HepG2 (cell line): ENCODE data around the gene ALDH3B1. TPM values are rescaled to one million over a fixed set of nuclear protein-coding genes. Genes with fewer than 3 reads are reported as not detected.

Source experiments
- ATAC-seq: fragments of 200-7000 bp; cut with Tn5 transposase; 3 replicates; pipeline ENCODE4 v1.9.1; 2020; ENCODE audit warnings: mild to moderate bottlenecking, moderate library complexity
- BruUV-seq: library from RNA; stranded (reverse); fragments of 400-500 nt; replicated peaks from 2 replicates; lab custom pipeline; 2021; lab: Mats Ljungman, UMichigan
- CTCF ChIA-PET: fragments of 300-600 bp; formaldehyde crosslinking; extraction: SDS; loops from one replicate; lab custom pipeline; 2021; ENCODE audit warnings: low total read pairs, inconsistent platforms, low intra/inter-chr PET ratio; lab: Yijun Ruan, JAX
- POLR2A ChIA-PET: fragments of 350-600 bp; sonication (Branson Sonifier 250); formaldehyde crosslinking; loops from one replicate; lab custom pipeline; 2020; ENCODE audit warnings: antibody characterized with exemption, inconsistent platforms; lab: Yijun Ruan, JAX
- DNase-seq: peaks from one replicate; pipeline ENCODE4 v3.0.0-alpha.2; 2015; ENCODE audit warnings: low spot score
- FAIRE-seq: peaks from 3 replicates; lab custom pipeline; 2011; peaks lifted over from hg19 to GRCh38; lab: Jason Lieb, UNC
- H2AFZ ChIP-seq: one replicate; pipeline ENCODE4 v1.6.1; 2011; ENCODE audit warnings: low read length, inconsistent platforms
- H3K27ac ChIP-seq: fragments of 300-600 bp; 3 replicates; pipeline ENCODE4 v1.8.0; 2011; ENCODE audit warnings: mixed run types, mild to moderate bottlenecking, mixed read lengths, low read length, inconsistent platforms; ENCODE audit not compliant: insufficient read depth; ENCODE audit errors: extremely low read length
- H3K27me3 ChIP-seq, 2 experiments: fragments of 200-600 bp in 1 of 2; 2 replicates in 1 of 2; 3 replicates in 1 of 2; pipeline versions ENCODE4 v1.6.0 to v1.8.0; 2011; ENCODE audit warnings: low read length in 2 of 2, mild to moderate bottlenecking in 2 of 2, moderate library complexity in 2 of 2, inconsistent platforms in 1 of 2; ENCODE audit not compliant: insufficient read depth in 2 of 2, control insufficient read depth in 1 of 2
- H3K36me3 ChIP-seq, 2 experiments: fragments of 200-600 bp in 1 of 2; replicated peaks in 1 of 2; 2 replicates in 1 of 2; 3 replicates in 1 of 2; pipeline versions ENCODE4 v1.5.1 to v1.8.0; 2011; ENCODE audit warnings: low read length in 2 of 2, inconsistent platforms in 1 of 2; ENCODE audit not compliant: insufficient read depth in 2 of 2, control insufficient read depth in 1 of 2
- H3K4me1 ChIP-seq: 2 replicates; pipeline ENCODE4 v1.5.1; 2012; ENCODE audit warnings: low read length, inconsistent platforms; ENCODE audit not compliant: insufficient read depth
- H3K4me2 ChIP-seq: 2 replicates; pipeline ENCODE4 v1.6.0; 2011; ENCODE audit warnings: low read depth, low read length, inconsistent platforms
- H3K4me3 ChIP-seq, 3 experiments: fragments of 200-600 bp in 1 of 3; sonication (generic), shearing (Covaris generic) in 1 of 3; replicated peaks in 1 of 3; 2 replicates each; pipeline ENCODE4 v1.5.1; 2011 to 2016; ENCODE audit warnings: low read length in 3 of 3, inconsistent platforms in 2 of 3, low read depth in 2 of 3, mild to moderate bottlenecking in 2 of 3, control low read depth in 1 of 3, mixed read lengths in 1 of 3; ENCODE audit not compliant: insufficient read depth in 1 of 3
- H3K79me2 ChIP-seq: one replicate; pipeline ENCODE4 v1.6.1; 2011; ENCODE audit warnings: low read length, inconsistent platforms; ENCODE audit not compliant: insufficient read depth
- H3K9ac ChIP-seq: 2 replicates; pipeline ENCODE4 v1.6.0; 2011; ENCODE audit warnings: mild to moderate bottlenecking, low read depth, low read length, inconsistent platforms; ENCODE audit not compliant: insufficient read depth
- H3K9me3 ChIP-seq: 2 replicates; pipeline ENCODE4 v1.5.1; 2012; ENCODE audit warnings: mild to moderate bottlenecking, low read length
- H4K20me1 ChIP-seq: 2 replicates; pipeline ENCODE4 v1.6.0; 2011; ENCODE audit warnings: inconsistent platforms, mild to moderate bottlenecking, low read length, moderate library complexity; ENCODE audit not compliant: insufficient read depth
- HNRNPL ChIP-seq: fragments of 200-400 bp; formaldehyde crosslinking; IDR thresholded peaks from 2 replicates; pipeline ENCODE4 v1.6.1; 2017; ENCODE audit warnings: mild to moderate bottlenecking, low read depth, low read length
- MIER3 ChIP-seq: IDR thresholded peaks from 2 replicates; pipeline ENCODE4 v1.6.1; 2016; ENCODE audit warnings: missing compliant biosample characterization, borderline replicate concordance
- RCOR2 ChIP-seq: IDR thresholded peaks from 2 replicates; pipeline ENCODE4 v1.6.1; 2016; ENCODE audit warnings: missing biosample characterization, missing genetic modification reagents
- RNF219 ChIP-seq: sonication (generic); formaldehyde crosslinking; IDR thresholded peaks from 2 replicates; pipeline ENCODE4 v1.5.0; 2020; ENCODE audit warnings: mild to moderate bottlenecking, missing genetic modification reagents
- ZMYM3 ChIP-seq: sonication (generic); formaldehyde crosslinking; IDR thresholded peaks from 2 replicates; pipeline ENCODE4 v1.5.1; 2020; ENCODE audit warnings: mild to moderate bottlenecking, missing genetic modification reagents
- ZNF382 ChIP-seq: sonication (generic); formaldehyde crosslinking; IDR thresholded peaks from 2 replicates; pipeline ENCODE4 v1.5.0; 2020; ENCODE audit warnings: missing genetic modification reagents, mild to moderate bottlenecking, borderline replicate concordance
- ZXDC ChIP-seq: sonication (generic); formaldehyde crosslinking; IDR thresholded peaks from 2 replicates; pipeline ENCODE4 v1.5.0; 2020; ENCODE audit warnings: mild to moderate bottlenecking, missing genetic modification reagents
- WGBS: methylation state at CpG from one replicate; pipeline ENCODE4 v1.1.6; 2017; ENCODE audit warnings: low lambda C conversion rate; 5-methylcytosine and 5-hydroxymethylcytosine counted together
- in situ Hi-C: cut with HindIII; loops from 2 replicates; pipeline ENCODE4 v1.10.0; 2017; ENCODE audit warnings: low pct_unique_long_range_greater_than_20kb; ENCODE audit not compliant: extremely low pct_ligation_motif_present
- intact Hi-C: fragments of 100-400 bp; cut with micrococcal nuclease; formaldehyde crosslinking; loops from one replicate; pipeline ENCODE4 v1.10.0; 2022; ENCODE audit not compliant: unreplicated experiment
- polyA plus RNA-seq, 8 experiments: library from polyadenylated mRNA; depleted of rRNA in 3 of 8; stranded (reverse) in 7 of 8; unstranded in 1 of 8; fragments of >200 nt; fragmentation: Illumina TruSeq in 4 of 8; extraction: Trizol in 4 of 8; gene quantifications; 2 replicates each; pipeline versions ENCODE4 v1.2.1 to v1.2.3, GENCODE V29; 2011 to 2016; ENCODE audit warnings: low read depth in 4 of 8, missing spikeins in 1 of 8, mixed read lengths in 1 of 8; ENCODE audit not compliant: insufficient read depth in 1 of 8
- total RNA-seq, 5 experiments: library from RNA; depleted of rRNA; stranded (reverse); fragments of >200 nt; fragmentation: Illumina TruSeq; extraction: Trizol; gene quantifications; 2 replicates each; pipeline ENCODE4 v1.2.3, GENCODE V29; 2016; ENCODE audit warnings: low read depth in 1 of 5

The ALDH3B1 gene
- total and polyA plus RNA-seq, 2 of the 13 experiments (the other 11 are each of a cell fraction or from before 2014, with no cell fraction given): 4.0 to 6.7 TPM

- WGBS: 86% methylated on average over 13 of the region's 16 CpGs
- Histone ChIP-seq H2AFZ (no peak overlapping the region), H3K4me1 (peaks cover 91% of the 10 kb centered on the region), H3K79me2 (no peaks in the 10 kb centered on the region), H3K27ac (peak overlapping the region; percentile 78), H3K27me3 (no peaks in the 10 kb centered on the region), H3K9ac (peak overlapping the region; percentile 76; the same call in 1 of the 2 replicates), H3K36me3 (no peaks in the 10 kb centered on the region), H4K20me1 (no peaks in the 10 kb centered on the region)
- ATAC-seq (no peak), FAIRE-seq (peak; percentile 15)
- 0 out of 2 replicates have a peak, but pooled peaks have one; percentile 1 for TF ChIP-seq RCOR2 (CRISPR knock-in tag)
- TF ChIP-seq ZNF382 (CRISPR knock-in tag): no peak
- TF ChIP-seq, all 625 proteins: peak for 1
- POLR2A ChIA-PET: interaction anchor here (0.8 to 2.9 kb wide), 9 partner anchors 9 to 198 kb away, joined by 3 to 15 read pairs (median 5); no protein-coding TSS in a partner anchor
- in situ Hi-C loops: no loop called here
- BruUV-seq: no TSS peak
- Histone ChIP-seq H3K9me3 (no peaks in the 10 kb centered on the region), H3K4me3 (peak overlapping the region in 2 of 3 experiments; percentile 53 to 77; a peak in 3 of 6 replicates), H3K4me2 (peak overlapping the region; percentile 96)
- intact Hi-C loops: no loop called here
- DNase-seq: no peak
- CTCF ChIA-PET: no interaction called here
Observed at GRCh38 chr11:68011051-68011943, 1.2 kb downstream of the ALDH3B1 start.

GRCh38 chr11:68012044-68012842 is 2.1 kb downstream of the ALDH3B1 start:
- CTCF ChIA-PET: no interaction called here
- H3K27me3 ChIP-seq: no peaks in the 10 kb centered on the region
- TF ChIP-seq MIER3 (CRISPR knock-in tag) (no peak), HNRNPL (peak; percentile 93), ZMYM3 (0 out of 2 replicates have a peak, but pooled peaks have one; percentile 40), RNF219 (CRISPR knock-in tag) (no peak), ZXDC (CRISPR knock-in tag) (0 out of 2 replicates have a peak, but pooled peaks have one; percentile 14)
- TF ChIP-seq, all 625 proteins: peak for 3
- intact Hi-C loops (no loop called here), in situ Hi-C loops (no loop called here)
- Histone ChIP-seq H4K20me1 (no peaks in the 10 kb centered on the region), H3K9ac (peak overlapping the region; percentile 56), H3K9me3 (no peaks in the 10 kb centered on the region), H3K27ac (peak overlapping the region; percentile 74), H3K4me3 (peak overlapping the region in 1 of 3 experiments; percentile 25; a peak in 1 of 6 replicates), H3K79me2 (no peaks in the 10 kb centered on the region), H3K4me1 (peaks cover 95% of the 10 kb centered on the region), H3K4me2 (peak overlapping the region; percentile 52), H3K36me3 (no peaks in the 10 kb centered on the region), H2AFZ (no peak overlapping the region)
- no peak for DNase-seq
- WGBS: 75% methylated on average over 7 of the region's 17 CpGs
- no TSS peak for BruUV-seq
- FAIRE-seq: no peak
- no peak for ATAC-seq
- POLR2A ChIA-PET: interaction anchor here (0.9 to 1.5 kb wide), 2 partner anchors 9 to 26 kb away, joined by 3 to 15 read pairs; partner anchors contain the start of gene TCIRG1
